HepG2 (cell line): Measurements from ENCODE around the gene NUDT3. TPM values are rescaled to one million over a fixed set of nuclear protein-coding genes. Genes with fewer than 3 reads are reported as not detected.

Experiments used
- BRD4 ChIP-seq: sonication (generic); formaldehyde crosslinking; IDR thresholded peaks from 2 replicates; pipeline ENCODE4 v1.4.0; 2020; ENCODE audit warnings: missing genetic modification reagents
- MAFK ChIP-seq, 2 experiments: IDR thresholded peaks in 1 of 2; conservative IDR thresholded peaks in 1 of 2; 2 replicates each; pipeline ENCODE4 v1.6.1; 2011; ENCODE audit warnings: improper control_type of control experiment in 2 of 2, low read length in 2 of 2
- MYC ChIP-seq: sonication (generic); formaldehyde crosslinking; IDR thresholded peaks from 2 replicates; pipeline ENCODE4 v1.9.0; 2021; ENCODE audit warnings: missing genetic modification reagents, borderline replicate concordance
- NKX3-1 ChIP-seq: sonication (generic); formaldehyde crosslinking; IDR thresholded peaks from 2 replicates; pipeline ENCODE4 v1.5.0; 2020; ENCODE audit warnings: missing genetic modification reagents
- RCOR2 ChIP-seq: IDR thresholded peaks from 2 replicates; pipeline ENCODE4 v1.6.1; 2016; ENCODE audit warnings: missing biosample characterization, missing genetic modification reagents
- SMC3 ChIP-seq: IDR thresholded peaks from 2 replicates; pipeline ENCODE4 v1.6.1; 2011; ENCODE audit warnings: low read length, improper control_type of control experiment
- SOX6 ChIP-seq, 2 experiments: fragments of 450-650 bp in 1 of 2; sonication (generic) in 1 of 2; formaldehyde crosslinking in 1 of 2; IDR thresholded peaks; 2 replicates each; pipeline versions ENCODE4 v1.4.0 to v1.6.1; 2017 to 2020; ENCODE audit warnings: antibody characterized with exemption in 1 of 2, mild to moderate bottlenecking in 1 of 2, missing genetic modification reagents in 1 of 2
- SRSF4 ChIP-seq: fragments of 200-400 bp; formaldehyde crosslinking; IDR thresholded peaks from one replicate; pipeline ENCODE4 v1.6.1; 2018; ENCODE audit warnings: mild to moderate bottlenecking, low read depth, low read length, moderate library complexity; ENCODE audit not compliant: poor library complexity, severe bottlenecking
- ZBTB20 ChIP-seq: sonication (generic); formaldehyde crosslinking; IDR thresholded peaks from 2 replicates; pipeline ENCODE4 v1.8.1; 2023; ENCODE audit warnings: missing genetic modification reagents, low read depth, mild to moderate bottlenecking, borderline replicate concordance
- ZFP41 ChIP-seq: sonication (generic); formaldehyde crosslinking; IDR thresholded peaks from 2 replicates; pipeline ENCODE4 v1.4.0; 2020; ENCODE audit warnings: mild to moderate bottlenecking, missing genetic modification reagents, borderline replicate concordance
- ZNF484 ChIP-seq: sonication (generic); formaldehyde crosslinking; IDR thresholded peaks from 2 replicates; pipeline ENCODE4 v1.5.1; 2020; ENCODE audit warnings: mild to moderate bottlenecking, low read depth, missing genetic modification reagents, borderline replicate concordance
- ZNF570 ChIP-seq: sonication (generic); formaldehyde crosslinking; IDR thresholded peaks from 2 replicates; pipeline ENCODE4 v1.4.0; 2020; ENCODE audit warnings: mild to moderate bottlenecking, missing genetic modification reagents, borderline replicate concordance
- ZSCAN12 ChIP-seq: sonication (generic); formaldehyde crosslinking; IDR thresholded peaks from 2 replicates; pipeline ENCODE4 v1.9.0; 2021; ENCODE audit warnings: mild to moderate bottlenecking, missing genetic modification reagents
- ZSCAN20 ChIP-seq: sonication (generic); formaldehyde crosslinking; IDR thresholded peaks from 2 replicates; pipeline ENCODE4 v1.4.0; 2020; ENCODE audit warnings: missing genetic modification reagents, mild to moderate bottlenecking, borderline replicate concordance
- polyA plus RNA-seq, 8 experiments: library from polyadenylated mRNA; depleted of rRNA in 3 of 8; stranded (reverse) in 7 of 8; unstranded in 1 of 8; fragments of >200 nt; fragmentation: Illumina TruSeq in 4 of 8; extraction: Trizol in 4 of 8; gene quantifications; 2 replicates each; pipeline versions ENCODE4 v1.2.1 to v1.2.3, GENCODE V29; 2011 to 2016; ENCODE audit warnings: low read depth in 4 of 8, missing spikeins in 1 of 8, mixed read lengths in 1 of 8; ENCODE audit not compliant: insufficient read depth in 1 of 8
- total RNA-seq, 5 experiments: library from RNA; depleted of rRNA; stranded (reverse); fragments of >200 nt; fragmentation: Illumina TruSeq; extraction: Trizol; gene quantifications; 2 replicates each; pipeline ENCODE4 v1.2.3, GENCODE V29; 2016; ENCODE audit warnings: low read depth in 1 of 5
- TF ChIP-seq, protein P1 (sequence below), 2 experiments: sonication (generic) in 1 of 2; formaldehyde crosslinking in 1 of 2; IDR thresholded peaks; 2 replicates each; pipeline versions ENCODE4 v1.4.0 to v1.6.1; 2018 to 2020; ENCODE audit warnings: missing genetic modification reagents in 2 of 2, borderline replicate concordance in 1 of 2, low read depth in 1 of 2, mild to moderate bottlenecking in 1 of 2, missing biosample characterization in 1 of 2
- TF ChIP-seq, protein P2 (sequence below): sonication (generic); formaldehyde crosslinking; IDR thresholded peaks from 2 replicates; pipeline ENCODE4 v1.9.0; 2021; ENCODE audit warnings: missing genetic modification reagents, mild to moderate bottlenecking, borderline replicate concordance
- TF ChIP-seq, protein P3 (sequence below): IDR thresholded peaks from 2 replicates; pipeline ENCODE4 v1.6.1; 2016; ENCODE audit warnings: low read depth, missing genetic modification reagents, missing compliant biosample characterization

NUDT3 gene
- total and polyA plus RNA-seq, 2 of the 13 experiments (the other 11 are each of a cell fraction or from before 2014, with no cell fraction given) = 20.2 to 20.6 TPM

DNA sequence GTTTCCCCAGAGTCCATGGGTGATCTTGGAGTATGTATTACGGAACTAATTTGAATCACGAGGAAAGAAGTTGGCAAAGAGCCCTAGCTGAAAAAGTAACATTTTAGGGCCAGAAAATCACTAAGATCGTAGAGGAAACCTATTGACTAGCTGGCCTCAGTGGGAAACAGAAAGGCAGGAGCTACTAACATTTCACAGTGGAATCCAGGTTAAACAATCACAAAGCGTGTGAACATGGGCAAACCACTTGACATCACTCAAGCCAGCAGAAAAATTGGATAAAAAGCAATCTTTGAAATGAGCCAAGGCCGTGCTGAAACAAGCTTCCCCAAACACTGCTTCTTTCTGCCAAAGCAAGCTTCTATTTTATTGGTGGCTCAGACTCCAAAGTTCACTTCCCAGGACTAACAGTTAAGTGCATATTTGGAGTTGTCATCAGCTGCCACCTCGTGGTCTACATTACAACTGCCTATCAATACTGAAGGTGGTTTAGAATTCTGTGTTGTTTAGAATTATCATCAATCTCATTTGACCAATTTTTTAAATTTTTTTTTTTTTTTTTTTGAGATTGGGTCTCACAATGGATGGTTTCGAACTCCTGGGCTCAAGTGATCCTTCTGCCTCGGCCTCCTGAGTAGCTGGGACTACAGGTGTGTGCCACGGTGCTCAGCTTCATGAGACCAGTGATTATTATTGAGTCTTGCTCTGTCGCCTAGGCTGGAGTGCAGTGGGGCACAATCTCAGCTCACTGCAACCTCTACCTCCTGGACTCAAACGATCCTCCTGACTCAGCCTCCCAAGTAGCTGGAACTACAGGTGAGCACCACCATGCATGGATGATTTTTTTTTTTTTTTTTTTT lies 22.8 kb upstream of the NUDT3 start (continued):
- no peak for TF ChIP-seq ZBTB20 (CRISPR knock-in tag)
- no peak for TF ChIP-seq MYC
- TF ChIP-seq, protein P1, sequence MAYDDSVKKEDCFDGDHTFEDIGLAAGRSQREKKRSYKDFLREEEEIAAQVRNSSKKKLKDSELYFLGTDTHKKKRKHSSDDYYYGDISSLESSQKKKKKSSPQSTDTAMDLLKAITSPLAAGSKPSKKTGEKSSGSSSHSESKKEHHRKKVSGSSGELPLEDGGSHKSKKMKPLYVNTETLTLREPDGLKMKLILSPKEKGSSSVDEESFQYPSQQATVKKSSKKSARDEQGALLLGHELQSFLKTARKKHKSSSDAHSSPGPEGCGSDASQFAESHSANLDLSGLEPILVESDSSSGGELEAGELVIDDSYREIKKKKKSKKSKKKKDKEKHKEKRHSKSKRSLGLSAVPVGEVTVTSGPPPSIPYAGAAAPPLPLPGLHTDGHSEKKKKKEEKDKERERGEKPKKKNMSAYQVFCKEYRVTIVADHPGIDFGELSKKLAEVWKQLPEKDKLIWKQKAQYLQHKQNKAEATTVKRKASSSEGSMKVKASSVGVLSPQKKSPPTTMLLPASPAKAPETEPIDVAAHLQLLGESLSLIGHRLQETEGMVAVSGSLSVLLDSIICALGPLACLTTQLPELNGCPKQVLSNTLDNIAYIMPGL (CRISPR knock-in tag; IDR thresholded peaks at IDR 0.05; ENCODE audit: borderline replicate concordance in 1 of 2, low read depth in 1 of 2) = peak; percentile 59 to 77; a peak in 2 of 4 replicates
- no peak for TF ChIP-seq ZNF570 (CRISPR knock-in tag)
- TF ChIP-seq SRSF4 = no peak
- TF ChIP-seq, protein P2, sequence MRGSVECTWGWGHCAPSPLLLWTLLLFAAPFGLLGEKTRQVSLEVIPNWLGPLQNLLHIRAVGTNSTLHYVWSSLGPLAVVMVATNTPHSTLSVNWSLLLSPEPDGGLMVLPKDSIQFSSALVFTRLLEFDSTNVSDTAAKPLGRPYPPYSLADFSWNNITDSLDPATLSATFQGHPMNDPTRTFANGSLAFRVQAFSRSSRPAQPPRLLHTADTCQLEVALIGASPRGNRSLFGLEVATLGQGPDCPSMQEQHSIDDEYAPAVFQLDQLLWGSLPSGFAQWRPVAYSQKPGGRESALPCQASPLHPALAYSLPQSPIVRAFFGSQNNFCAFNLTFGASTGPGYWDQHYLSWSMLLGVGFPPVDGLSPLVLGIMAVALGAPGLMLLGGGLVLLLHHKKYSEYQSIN (CRISPR knock-in tag) = no peak
- no peak for TF ChIP-seq BRD4 (CRISPR knock-in tag)
- peak; percentile 97 for TF ChIP-seq SMC3
- TF ChIP-seq MAFK (conservative IDR thresholded peaks at IDR 0.05 in 1 of 2, IDR thresholded peaks at IDR 0.05 in 1 of 2; ENCODE audit: low read length in 2 of 2) = 0 out of 4 replicates have a peak, but pooled peaks of 1 of the 2 experiments have one; percentile 16
- TF ChIP-seq RCOR2 = 0 out of 2 replicates have a peak, but pooled peaks have one; percentile 54
- no peak for TF ChIP-seq ZNF484 (CRISPR knock-in tag)
- TF ChIP-seq ZSCAN12 (CRISPR knock-in tag) = no peak
- no peak for TF ChIP-seq ZFP41
- TF ChIP-seq ZSCAN20 (CRISPR knock-in tag) = no peak
- TF ChIP-seq, protein P3, sequence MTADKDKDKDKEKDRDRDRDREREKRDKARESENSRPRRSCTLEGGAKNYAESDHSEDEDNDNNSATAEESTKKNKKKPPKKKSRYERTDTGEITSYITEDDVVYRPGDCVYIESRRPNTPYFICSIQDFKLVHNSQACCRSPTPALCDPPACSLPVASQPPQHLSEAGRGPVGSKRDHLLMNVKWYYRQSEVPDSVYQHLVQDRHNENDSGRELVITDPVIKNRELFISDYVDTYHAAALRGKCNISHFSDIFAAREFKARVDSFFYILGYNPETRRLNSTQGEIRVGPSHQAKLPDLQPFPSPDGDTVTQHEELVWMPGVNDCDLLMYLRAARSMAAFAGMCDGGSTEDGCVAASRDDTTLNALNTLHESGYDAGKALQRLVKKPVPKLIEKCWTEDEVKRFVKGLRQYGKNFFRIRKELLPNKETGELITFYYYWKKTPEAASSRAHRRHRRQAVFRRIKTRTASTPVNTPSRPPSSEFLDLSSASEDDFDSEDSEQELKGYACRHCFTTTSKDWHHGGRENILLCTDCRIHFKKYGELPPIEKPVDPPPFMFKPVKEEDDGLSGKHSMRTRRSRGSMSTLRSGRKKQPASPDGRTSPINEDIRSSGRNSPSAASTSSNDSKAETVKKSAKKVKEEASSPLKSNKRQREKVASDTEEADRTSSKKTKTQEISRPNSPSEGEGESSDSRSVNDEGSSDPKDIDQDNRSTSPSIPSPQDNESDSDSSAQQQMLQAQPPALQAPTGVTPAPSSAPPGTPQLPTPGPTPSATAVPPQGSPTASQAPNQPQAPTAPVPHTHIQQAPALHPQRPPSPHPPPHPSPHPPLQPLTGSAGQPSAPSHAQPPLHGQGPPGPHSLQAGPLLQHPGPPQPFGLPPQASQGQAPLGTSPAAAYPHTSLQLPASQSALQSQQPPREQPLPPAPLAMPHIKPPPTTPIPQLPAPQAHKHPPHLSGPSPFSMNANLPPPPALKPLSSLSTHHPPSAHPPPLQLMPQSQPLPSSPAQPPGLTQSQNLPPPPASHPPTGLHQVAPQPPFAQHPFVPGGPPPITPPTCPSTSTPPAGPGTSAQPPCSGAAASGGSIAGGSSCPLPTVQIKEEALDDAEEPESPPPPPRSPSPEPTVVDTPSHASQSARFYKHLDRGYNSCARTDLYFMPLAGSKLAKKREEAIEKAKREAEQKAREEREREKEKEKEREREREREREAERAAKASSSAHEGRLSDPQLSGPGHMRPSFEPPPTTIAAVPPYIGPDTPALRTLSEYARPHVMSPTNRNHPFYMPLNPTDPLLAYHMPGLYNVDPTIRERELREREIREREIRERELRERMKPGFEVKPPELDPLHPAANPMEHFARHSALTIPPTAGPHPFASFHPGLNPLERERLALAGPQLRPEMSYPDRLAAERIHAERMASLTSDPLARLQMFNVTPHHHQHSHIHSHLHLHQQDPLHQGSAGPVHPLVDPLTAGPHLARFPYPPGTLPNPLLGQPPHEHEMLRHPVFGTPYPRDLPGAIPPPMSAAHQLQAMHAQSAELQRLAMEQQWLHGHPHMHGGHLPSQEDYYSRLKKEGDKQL (CRISPR knock-in tag) = no peak
- TF ChIP-seq NKX3-1 (CRISPR knock-in tag) = no peak
- TF ChIP-seq SOX6 (IDR thresholded peaks at IDR 0.05) = no peak
- TF ChIP-seq SOX6 (CRISPR knock-in tag; IDR thresholded peaks at IDR 0.05) = peak; percentile 75
